ENCODE measurements around the gene CYP4F2.

- TF ChIP-seq CTCF (IDR thresholded peaks at IDR 0.05) (no peak), POLR2A (IDR thresholded peaks at IDR 0.05) (no peak)
Measured at GRCh38 chr19:15928321-15928720, 30.4 kb upstream of the CYP4F2 start.

All from Peyer's patch (tissue), 4 donors.